Choroid plexus epithelial cell (primary cell): ENCODE data around the gene GRIA4.

ENCODE experiments used
- DNase-seq: peaks from one replicate; pipeline ENCODE4 v3.0.0-alpha.2; 2010; ENCODE audit warnings: low read depth
- H3K4me3 ChIP-seq: 2 replicates; pipeline ENCODE4 v1.5.1; 2011; ENCODE audit warnings: low read depth, mild to moderate bottlenecking, control low read depth, low read length, moderate library complexity
- TF ChIP-seq, protein P1 (sequence below): conservative IDR thresholded peaks from 2 replicates; pipeline ENCODE4 v1.5.1; 2011; ENCODE audit warnings: low read depth, mild to moderate bottlenecking, control low read depth, inconsistent platforms, low read length, moderate library complexity

The GRIA4 gene

DNA sequence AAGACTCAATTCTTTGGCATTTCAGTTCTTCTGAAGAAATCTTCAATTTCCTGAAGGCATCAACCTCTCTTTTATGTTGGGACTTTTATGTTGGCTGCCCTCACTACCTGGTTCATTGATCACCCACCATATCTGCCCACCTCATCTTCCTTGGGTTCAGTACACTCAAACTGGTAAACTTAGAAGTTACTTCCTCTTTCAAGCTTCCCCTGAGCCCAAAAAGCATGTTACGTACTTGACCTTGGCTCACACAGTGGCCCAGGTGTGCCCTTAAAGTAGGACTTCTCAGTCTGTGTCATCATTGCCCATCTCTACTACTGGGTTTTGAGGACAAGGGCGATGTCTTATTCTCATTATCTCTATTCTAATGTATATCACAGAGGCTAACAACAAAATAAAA is 86.1 kb downstream of the GRIA4 start:
- no peak for DNase-seq
- H3K4me3 ChIP-seq = no peak overlapping the region
- TF ChIP-seq, protein P1, sequence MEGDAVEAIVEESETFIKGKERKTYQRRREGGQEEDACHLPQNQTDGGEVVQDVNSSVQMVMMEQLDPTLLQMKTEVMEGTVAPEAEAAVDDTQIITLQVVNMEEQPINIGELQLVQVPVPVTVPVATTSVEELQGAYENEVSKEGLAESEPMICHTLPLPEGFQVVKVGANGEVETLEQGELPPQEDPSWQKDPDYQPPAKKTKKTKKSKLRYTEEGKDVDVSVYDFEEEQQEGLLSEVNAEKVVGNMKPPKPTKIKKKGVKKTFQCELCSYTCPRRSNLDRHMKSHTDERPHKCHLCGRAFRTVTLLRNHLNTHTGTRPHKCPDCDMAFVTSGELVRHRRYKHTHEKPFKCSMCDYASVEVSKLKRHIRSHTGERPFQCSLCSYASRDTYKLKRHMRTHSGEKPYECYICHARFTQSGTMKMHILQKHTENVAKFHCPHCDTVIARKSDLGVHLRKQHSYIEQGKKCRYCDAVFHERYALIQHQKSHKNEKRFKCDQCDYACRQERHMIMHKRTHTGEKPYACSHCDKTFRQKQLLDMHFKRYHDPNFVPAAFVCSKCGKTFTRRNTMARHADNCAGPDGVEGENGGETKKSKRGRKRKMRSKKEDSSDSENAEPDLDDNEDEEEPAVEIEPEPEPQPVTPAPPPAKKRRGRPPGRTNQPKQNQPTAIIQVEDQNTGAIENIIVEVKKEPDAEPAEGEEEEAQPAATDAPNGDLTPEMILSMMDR = no peak

DNA sequence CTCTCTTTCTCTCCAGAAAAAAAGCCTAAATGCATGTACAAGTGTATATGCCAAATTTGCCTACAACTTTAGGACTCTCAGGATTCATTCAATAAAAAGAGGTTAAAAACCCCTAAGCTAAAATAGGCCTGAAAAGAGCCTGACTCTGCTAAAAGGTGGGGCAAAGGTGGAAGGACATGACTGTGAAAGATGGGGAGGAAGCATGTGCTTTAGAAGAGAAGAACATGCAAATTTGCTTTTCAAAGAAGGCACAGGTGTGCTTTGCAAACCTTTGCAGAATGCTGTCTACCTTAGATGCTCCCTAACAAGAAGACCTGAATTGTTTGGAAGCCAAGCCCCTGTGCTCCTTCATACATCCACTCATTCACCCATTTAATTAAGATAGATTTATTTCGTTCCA is 87.4 kb downstream of the GRIA4 start:
- DNase-seq = no peak
- no peak overlapping the region for H3K4me3 ChIP-seq
- TF ChIP-seq, protein P1 = no peak

DNA sequence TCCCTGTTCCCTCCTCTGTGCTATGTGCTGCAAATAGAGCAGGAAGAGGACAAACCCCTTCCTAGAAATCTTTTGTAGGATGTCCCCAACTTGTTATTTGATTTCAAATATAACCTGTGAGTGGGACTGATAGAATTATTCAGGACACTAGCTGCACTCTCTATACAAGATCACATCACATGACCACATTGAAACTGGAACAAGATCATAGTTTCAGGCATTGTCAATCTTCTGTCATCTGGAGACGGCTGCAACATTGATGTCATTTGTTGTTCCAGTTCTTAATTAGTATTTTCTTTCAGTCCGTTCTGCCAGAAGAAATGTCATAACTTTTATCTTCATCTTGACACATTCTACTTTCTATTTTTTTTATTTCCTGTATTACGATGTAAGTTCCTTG is 89.3 kb downstream of the GRIA4 start:
- TF ChIP-seq, protein P1 = no peak
- DNase-seq = no peak
- no peak overlapping the region for H3K4me3 ChIP-seq

DNA sequence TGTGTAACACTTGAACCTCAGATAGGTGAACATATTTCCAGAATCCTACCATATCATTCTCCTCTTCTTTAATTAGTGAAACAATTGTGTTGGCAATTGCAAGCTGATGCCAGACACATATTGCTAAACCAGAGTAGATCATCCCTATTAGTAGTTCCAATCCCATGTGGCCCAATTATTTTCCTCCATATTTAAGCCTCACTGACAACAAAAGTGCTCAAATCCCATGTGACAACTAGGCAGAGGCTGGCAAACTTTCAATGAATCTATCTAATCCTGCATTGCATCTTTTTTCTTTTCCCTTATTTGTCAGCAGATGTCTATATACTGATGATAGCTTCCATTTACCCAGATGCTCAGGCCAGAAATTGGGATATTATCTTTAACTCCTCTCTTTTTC is 90.4 kb downstream of the GRIA4 start:
- H3K4me3 ChIP-seq = no peak overlapping the region
- TF ChIP-seq, protein P1 = no peak
- DNase-seq = no peak

DNA sequence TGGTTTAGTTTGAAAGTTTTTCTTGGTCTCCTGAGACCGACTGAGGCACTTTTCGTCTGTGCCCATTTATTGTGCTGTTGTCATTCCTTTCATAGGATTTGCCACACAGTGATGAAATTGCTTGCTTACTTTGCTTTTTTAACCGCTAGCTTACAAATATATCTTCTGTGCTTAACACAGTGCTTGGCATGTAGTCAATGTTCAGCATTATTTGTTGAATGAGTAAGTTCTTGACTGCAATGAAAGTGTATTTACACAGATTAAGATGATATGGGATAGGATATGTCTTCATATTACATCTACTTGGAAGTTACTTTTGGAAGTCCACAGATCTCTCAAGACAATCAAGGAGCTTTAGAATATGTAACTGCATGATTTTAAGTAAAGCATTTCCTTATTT is 91.2 kb downstream of the GRIA4 start:
- TF ChIP-seq, protein P1 = no peak

DNA sequence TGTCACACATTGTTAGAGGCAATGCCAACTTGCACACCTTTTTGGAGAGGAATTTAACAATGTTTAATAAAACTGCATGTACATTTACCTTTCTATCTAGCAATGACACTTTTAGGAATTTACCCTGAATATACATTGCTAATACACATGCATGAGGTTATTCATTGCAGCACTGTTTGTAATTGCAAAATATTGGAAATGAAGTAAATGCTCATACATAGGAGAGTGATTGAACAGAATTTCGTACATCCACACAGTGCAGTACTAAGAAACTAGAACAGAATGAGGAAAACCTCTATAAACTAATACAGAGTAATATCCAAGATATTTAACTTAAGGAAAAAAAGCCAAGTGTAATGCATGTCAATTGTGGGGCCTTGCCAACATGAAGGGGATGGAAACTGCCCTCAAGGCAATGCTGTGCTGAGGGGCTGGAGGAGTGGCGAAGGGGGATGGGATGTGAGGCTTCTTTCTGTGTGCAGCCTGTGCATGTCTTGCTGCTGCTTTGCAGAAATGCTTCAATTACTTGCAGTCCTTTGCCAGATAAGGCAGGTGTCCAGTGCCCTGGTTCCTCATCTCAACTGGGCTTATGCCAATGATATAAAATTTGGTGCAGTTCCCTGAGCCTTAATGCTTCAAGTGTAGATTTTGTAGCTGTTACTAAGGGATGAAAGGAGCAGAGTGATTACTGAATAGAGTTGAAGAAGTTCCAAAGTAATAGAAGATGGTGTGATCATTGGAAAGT is 96.1 kb downstream of the GRIA4 start:
- no peak overlapping the region for H3K4me3 ChIP-seq
- no peak for DNase-seq
- TF ChIP-seq, protein P1 = no peak

More for the DNA sequence above, 91.2 kb downstream of the GRIA4 start:
- no peak overlapping the region for H3K4me3 ChIP-seq
- no peak for DNase-seq

DNA sequence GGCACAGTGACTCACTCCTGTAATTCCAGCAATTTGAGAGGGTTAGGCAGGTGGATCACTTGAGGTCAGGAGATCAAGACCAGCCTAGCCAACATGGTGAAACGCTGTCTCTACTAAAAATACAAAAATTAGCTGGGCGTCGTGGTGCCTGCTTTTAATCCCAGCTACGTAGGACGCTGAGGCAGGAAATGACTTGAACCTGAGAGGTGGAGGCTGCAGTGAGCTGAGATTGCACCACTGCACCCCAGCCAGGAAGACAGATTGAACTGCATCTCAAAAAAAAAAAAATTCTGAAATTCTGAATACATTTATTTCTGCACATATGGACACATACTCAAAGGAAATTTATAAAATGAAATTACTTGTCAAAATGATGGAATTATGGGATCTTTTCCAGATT is 103.2 kb downstream of the GRIA4 start:
- H3K4me3 ChIP-seq = no peak overlapping the region
- TF ChIP-seq, protein P1 = no peak

More for the DNA sequence above, 103.2 kb downstream of the GRIA4 start:
- peak; percentile 15 for DNase-seq
